NCI-H1436 (cell line): ENCODE results near the gene GID4.
"Not testable (repeated sequence)": the region's sequence is repeated elsewhere in the genome, so short reads cannot be mapped to it uniquely, and the experiment has no call there.

Source experiments
- DNase-seq: peaks from one replicate; lab custom pipeline; 2025; lab: John Stamatoyannopoulos, UW

Gene GID4

DNA sequence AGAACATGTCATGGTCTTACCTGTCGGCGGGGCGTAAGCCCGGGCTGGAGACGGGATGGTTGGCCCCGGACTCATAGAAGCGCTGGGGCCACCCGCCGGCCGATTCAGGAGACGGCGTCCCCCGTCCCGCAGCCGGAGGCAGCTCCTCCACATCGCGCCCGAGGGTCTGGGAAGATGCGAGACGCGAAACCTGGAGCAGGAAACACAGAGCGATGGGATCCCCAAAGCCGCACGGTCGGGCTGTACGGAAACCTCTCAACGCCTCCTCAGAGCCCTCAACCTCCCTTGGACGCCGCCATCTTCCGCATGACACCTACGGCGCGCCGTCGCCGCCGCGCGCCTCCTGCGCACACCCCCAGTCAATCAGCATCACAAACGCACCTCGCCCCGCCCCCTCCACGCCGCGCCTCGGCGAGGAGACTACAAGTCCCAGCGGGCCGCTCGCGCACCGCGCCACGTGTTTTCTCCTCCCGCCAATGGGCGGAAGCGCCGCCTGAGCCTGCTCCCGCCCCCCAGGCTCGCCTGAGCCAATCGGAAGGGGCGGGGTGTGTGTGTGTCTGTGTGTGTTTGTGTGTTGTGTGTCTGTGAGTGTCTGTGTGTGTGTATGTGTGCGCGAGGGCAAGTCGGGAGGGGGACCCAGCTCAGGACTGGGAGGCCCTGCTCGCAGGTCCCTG is at the start of gene GID4, which contains the start of gene ATPAF2:
GID4 (plus strand) TSS at position 548 of the 674 bp plus-strand sequence; CDS start at position 605, 57 bp downstream.
ATPAF2 (minus strand) TSS at position 308 of the 674 bp plus-strand sequence; CDS start at position 153, 155 bp downstream.
- peak; percentile 100 for DNase-seq

DNA sequence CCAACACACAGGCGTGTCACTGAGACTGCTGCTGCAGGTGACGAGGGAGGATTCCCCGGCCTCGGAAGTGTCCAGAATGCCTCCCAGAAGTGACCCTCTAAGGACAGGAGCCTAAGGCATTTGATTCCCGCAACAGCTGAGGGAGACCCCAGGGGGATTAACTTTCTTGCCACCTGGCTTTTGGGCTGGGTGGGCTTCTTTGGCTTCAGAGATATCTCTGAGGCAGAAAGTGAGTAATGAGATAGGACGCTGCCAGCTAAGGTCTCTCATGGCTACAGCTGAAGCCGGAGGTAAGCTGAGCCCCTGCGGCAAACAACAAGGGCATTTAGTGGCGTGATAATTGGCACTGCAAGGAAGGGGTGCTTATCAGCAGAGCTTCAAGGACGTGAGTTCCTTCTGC is 49.6 kb upstream of the GID4 start:
- DNase-seq, result peak; percentile 25

GRCh38 chr17:17990282-17990681 is 48.9 kb upstream of the GID4 start:
- no peak for DNase-seq

DNA sequence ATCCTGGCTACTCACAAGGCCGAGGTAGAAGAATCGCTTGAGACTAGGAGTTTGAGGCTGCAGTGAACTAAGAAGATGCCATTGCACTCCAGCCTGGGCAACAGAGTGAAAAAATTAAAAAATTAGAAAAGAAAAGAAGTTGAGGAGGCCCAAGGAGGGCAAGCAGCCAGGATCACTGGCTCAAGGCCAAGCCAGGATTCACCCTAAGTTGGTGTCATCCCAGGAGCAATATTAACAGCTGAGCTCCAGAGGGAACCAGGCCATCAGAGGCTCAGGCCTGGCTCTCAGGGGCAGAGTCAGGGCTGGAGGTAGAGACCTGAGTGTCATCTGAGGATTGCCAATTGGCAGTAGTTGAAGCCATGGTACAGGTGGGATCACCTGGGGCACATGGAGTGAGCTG is 45.8 kb upstream of the GID4 start:
- DNase-seq, result no peak

- DNase-seq, result no peak
Observed at GRCh38 chr17:17993852-17994251, 45.4 kb upstream of the GID4 start.

GRCh38 chr17:17994271-17995069 is 44.7 kb upstream of the GID4 start:
- DNase-seq, result peak; percentile 64

DNA sequence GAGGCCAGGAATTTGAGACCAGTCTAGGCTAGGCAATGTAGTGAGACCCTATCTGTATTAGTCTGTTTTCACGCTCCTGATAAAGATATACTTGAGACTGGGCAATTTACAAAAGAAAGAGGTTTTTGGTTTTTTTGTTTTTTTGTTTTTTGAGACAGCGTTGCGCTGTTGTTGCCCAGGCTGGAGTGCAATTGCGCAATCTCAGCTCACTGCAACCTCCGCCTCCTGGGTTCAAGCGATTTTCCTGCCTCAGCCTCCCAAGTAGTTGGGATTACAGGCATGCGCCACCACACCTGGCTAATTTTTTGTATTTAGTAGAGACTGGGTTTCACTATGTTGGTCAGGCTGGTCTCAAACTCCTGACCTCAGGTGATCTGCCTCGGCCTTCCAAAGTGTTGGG is 43.3 kb upstream of the GID4 start:
- not testable (repeated sequence) for DNase-seq

DNA sequence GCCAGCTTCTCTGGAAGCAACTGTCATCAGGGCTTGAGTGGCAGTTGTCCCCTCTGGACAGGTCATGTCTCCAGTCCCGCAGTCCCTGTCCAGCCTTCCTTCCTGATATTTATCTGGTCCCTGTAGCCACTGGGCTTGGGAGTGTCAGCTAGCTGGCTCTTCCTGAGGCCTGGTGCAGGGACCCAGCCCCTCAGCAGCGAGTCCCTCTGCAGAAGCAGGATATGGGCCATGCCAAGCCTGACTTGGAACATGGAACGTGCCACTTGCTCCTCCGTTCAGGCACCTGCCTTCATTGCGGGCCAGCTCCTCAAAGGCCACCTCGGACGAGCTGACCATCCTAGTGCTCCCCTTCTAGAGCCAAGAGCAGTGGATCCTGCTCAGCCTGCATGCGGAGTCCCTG is 40.3 kb upstream of the GID4 start:
- DNase-seq, result no peak

DNA sequence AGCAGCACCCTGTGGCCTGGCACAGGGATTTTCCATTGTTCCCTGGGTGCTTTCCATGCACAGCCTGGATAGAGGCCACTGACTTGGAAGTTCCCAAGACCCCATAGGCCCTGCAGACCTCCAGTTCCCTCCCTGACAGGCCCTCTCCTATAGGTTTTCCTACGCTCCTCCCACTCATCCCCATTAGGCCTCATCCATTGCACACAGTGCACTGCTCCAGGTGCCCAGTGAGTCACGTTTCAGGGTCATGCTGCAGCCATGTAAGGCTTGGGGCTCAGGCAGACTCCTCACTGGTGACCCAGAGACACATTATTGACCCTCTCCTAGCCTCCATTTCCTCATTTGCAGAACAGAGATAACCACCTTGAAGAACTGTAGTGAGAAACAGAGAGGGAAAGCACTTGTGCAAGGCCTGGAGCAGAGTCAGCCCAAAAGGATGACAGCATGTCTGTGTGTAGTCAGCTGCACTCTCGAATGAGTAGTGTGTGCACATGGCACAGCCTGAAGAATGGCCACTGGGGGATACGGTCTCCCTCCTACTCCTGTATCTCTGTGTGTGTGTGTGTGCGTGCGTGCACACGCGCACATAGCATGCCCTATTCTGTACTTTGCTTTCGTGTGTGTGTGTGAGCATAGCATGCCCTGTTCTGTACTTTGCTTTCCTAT is 39.7 kb upstream of the GID4 start:
- peak; percentile 22 for DNase-seq

GRCh38 chr17:18000030-18000408 is 39.2 kb upstream of the GID4 start:
- no peak for DNase-seq

DNA sequence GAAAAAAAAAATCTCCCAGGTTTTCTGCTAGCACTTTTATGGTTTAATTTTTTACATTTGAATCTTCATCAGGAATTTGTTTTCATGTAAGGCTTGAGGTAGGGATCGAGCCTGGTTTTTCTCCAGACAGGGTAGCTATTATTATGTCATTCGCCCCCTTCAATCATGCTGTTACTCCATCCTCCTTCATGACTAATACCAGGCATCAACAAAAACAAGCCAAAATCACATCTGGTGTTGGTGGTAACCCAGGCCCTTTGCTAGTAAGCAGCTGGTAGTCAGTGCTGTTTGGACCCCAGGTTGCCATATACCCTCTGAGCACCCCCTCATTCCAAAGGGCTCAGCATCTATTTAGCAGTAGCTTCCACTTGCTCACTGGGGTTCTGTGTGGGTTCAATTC is 37.0 kb upstream of the GID4 start:
- no peak for DNase-seq

- peak; percentile 48 for DNase-seq
Observed at GRCh38 chr17:18004345-18004744, 34.9 kb upstream of the GID4 start.

- DNase-seq, result no peak
Observed at GRCh38 chr17:18004884-18005305, 34.3 kb upstream of the GID4 start.

GRCh38 chr17:18005496-18005895 is 33.7 kb upstream of the GID4 start:
- DNase-seq, result no peak

- DNase-seq, result no peak
Observed at GRCh38 chr17:18006495-18007239, 32.5 kb upstream of the GID4 start.

GRCh38 chr17:18008496-18009268 is 30.5 kb upstream of the GID4 start:
- no peak for DNase-seq

DNA sequence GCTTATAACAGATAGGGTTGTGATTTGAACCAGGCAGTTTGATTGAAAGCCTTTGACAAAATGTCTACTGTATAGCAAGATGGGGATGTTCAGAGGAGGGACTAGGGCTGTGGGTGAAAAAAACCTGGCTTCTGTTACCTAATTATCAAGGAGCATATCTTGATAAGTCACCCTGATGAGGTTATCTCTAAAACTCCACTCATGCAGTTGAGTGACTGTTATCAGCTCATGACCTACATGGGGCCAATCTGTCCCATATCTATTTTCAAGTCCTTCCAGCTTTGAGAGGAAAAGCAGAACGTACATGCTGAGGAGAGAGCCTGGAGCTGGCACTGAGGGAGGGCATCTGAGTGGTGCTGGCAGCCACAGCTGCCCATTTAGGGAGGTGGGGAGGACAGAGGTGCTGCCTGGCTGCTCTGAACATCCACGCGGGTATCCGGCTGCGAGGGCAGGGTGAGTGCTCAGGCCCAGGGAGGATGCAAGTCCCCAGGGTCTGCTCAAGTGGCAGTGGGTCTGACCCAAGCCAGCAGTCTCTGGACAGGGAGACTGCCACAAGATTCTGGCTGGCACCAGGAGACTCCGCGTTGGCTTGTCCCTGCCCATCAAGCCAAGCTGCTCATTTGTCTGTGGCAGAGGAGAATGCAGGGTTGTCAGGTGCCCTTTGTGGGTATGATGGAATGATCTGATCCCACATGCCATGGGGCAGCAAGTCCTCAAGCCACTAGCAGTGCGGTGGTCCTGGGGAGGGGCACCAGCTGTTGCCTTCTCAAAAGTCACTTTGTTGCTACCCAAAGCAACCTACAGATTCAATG is 29.4 kb upstream of the GID4 start:
- DNase-seq, result no peak

DNA sequence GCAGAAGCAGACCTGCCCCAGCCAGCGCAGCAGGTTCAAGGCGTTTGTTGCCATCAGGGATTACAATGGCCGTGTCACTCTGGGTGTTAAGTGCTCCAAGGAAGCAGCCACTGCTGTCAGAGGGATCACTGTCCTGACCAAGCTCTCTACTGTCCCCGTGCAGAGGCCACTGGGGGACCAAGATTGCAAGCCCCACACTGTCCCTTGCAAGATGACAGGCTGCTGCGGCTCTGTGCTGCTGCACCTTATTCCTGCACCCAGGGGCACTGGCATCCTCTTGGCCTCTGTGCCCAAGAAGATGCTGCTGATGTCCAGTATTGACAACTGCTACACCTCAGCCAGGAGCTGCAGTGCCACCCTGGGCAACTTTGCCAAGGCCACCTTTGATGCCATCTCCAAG is 27.9 kb upstream of the GID4 start:
- DNase-seq, result no peak

DNA sequence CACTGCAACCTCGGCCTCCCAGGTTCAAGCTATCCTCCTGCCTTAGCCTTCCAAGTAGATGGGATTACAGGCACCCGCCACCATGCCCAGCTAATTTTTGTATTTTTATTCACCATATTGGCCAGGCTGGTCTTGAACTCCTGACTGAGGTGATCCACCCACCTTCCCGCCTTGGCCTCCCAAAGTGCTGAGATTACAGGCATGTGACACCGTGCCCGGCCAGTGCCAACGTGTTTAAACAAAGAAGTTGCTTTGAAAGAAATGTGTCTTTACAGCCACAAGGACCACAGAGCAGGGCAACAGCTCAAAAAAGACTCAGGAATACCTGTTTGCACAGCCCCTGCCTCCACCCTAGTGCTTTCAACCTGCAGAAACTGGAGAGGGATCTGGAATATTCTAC is 25.2 kb upstream of the GID4 start:
- DNase-seq, result no peak

DNA sequence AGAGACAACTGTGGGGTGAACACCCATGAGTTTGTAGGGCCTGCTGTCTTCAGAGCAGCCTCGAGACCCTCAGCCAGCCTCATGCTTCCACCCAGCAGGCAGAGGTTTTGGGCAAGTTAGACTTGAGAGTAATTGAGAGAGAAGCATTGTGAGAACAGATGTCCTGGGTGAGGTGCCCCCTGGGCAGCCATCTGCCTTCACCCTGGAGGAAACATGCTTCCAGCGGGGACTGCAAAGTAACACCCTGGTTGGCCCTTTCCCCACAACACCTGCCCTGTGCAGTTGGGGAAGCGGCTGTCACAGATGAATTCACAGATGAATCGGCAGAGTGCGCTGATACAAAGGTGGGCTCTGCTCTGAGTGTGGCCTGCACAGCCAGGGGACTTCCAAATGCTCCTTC is 23.6 kb upstream of the GID4 start:
- no peak for DNase-seq

- DNase-seq, result no peak
Observed at GRCh38 chr17:18016426-18016825, 22.8 kb upstream of the GID4 start.
